Retinal pigment epithelial cell (primary cell): ENCODE results near the gene TSPAN4.
A peak's percentile ranks its signal among the peaks of the same experiment; 100 is the strongest.

ENCODE experiments used
- DNase-seq: peaks from one replicate; pipeline ENCODE4 v3.0.0-alpha.2; 2010; ENCODE audit warnings: low read depth
- H3K4me3 ChIP-seq: 2 replicates; pipeline ENCODE4 v1.5.1; 2011; ENCODE audit warnings: mild to moderate bottlenecking, low read length, control low read depth, moderate library complexity
- TF ChIP-seq, protein P1 (sequence below): conservative IDR thresholded peaks from 2 replicates; pipeline ENCODE4 v1.5.1; 2011; ENCODE audit warnings: low read depth, low read length, control low read depth, inconsistent platforms

Gene TSPAN4

DNA sequence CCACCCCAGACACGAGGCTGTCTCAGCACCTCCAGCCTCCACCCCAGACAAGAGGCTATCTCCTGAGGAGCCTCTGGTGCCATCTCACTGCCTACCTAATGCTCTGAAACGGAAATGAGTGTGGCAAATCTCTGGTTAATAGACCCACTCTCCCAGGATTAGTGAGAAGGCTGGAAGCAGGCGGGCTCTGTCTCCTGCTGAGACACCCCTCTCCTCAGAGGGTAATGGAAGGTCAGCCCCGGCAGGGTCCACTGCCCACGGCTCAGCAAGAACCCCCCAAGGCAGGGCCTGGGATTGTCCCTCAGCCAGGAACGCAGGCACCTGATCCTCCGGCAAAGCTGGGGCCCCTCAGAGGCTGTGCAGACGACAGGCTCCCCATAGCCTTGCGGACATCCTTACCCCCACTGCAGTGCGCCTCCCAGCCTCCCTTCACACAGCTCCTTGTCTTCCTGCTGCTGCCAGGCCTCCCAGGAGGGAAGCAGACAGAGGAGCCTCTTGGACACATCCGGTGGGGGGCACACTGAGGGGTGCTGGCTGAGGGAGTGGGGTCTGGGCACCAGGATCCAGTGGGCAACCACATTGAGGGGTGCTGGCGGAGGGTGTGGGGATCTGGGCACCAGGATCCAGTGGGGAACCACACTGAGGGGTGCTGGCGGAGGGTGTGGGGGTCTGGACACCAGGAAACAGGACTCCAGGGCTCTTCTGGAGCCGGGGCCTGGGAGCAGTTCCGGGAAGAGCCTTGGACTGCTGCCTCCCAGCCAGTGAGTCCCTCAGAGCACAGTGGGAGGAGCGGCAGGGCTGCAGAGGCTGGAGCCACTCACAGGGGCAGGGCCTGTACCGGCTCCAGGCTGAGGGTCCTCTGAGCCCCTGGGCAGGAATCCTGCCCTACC, 54.8 kb downstream of the TSPAN4 start:
- H3K4me3 ChIP-seq: no peak overlapping the region
- TF ChIP-seq, protein P1, sequence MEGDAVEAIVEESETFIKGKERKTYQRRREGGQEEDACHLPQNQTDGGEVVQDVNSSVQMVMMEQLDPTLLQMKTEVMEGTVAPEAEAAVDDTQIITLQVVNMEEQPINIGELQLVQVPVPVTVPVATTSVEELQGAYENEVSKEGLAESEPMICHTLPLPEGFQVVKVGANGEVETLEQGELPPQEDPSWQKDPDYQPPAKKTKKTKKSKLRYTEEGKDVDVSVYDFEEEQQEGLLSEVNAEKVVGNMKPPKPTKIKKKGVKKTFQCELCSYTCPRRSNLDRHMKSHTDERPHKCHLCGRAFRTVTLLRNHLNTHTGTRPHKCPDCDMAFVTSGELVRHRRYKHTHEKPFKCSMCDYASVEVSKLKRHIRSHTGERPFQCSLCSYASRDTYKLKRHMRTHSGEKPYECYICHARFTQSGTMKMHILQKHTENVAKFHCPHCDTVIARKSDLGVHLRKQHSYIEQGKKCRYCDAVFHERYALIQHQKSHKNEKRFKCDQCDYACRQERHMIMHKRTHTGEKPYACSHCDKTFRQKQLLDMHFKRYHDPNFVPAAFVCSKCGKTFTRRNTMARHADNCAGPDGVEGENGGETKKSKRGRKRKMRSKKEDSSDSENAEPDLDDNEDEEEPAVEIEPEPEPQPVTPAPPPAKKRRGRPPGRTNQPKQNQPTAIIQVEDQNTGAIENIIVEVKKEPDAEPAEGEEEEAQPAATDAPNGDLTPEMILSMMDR: no peak
- DNase-seq: no peak

DNA sequence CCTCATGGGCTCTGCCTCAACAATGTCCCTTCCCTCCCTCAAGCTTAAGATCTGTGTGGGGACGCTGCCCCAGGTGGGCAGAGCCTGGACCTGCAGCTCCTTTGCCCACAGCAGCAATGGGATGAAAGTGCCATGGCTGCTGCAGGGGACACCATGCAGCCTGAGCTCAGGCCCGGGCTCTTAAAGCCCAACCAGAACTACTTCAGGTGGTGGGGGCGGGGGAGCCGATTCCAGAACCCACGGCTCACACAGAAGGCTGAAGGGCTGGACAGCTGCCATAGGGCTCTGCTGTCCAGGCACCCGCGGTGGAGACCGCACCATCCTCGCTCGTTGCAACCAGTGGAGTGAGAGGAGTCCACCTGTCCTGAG, 55.5 kb downstream of the TSPAN4 start:
- no peak for DNase-seq
- no peak overlapping the region for H3K4me3 ChIP-seq
- TF ChIP-seq, protein P1: peak; percentile 66

DNA sequence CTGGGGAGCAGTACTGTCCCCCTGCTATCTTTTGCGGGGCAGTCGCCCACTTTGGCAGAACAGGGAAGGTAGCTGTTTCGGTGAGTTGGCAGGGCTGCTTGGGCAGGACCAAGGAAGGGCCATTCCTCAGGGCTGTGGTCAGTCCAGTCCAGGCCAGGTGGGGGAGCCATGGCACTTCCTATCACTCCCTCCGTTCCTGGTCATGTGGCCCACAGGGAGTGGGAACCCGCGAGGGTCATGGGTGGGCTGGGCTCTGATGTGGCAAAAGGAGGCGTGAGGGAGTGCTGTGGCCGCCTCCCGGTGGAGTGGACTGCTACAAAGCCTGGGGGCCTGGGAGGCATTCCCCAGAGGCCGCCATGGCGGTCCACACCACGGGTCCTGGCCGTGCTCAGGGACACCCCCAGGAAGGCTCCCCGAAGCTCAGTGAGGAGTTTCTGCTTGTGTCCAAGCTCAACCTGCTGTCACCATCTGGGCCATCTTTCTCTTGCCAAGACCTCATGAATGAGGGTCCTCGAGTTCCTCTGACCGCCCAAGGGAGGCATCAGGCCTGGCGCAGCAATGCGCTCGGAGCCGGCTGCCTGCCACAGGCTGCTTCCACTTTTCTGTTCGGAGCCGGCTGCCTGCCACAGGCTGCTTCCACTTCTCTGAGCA, 56.0 kb downstream of the TSPAN4 start:
- DNase-seq: no peak
- no peak overlapping the region for H3K4me3 ChIP-seq
- TF ChIP-seq, protein P1: peak; percentile 54

DNA sequence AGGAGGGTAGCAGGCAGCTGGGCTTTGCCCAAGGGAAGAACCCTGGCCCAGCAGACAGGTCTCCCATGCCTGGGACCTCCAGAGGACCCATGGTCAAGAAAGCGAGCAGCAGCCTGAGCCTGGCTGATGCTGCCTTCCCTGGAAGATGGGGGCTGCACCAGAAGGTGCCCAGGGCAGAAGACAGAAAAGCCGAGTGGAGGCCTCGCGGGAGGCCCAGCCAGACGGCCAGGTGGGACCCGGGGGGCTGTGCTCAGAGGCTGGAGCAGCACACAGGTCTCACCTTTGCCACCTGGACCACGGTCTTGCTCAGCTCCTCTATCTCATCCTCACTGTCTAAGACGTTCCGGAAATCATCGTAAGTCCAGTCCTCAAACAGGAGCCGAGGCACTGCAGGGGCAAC, 57.1 kb downstream of the TSPAN4 start:
- no peak for DNase-seq
- TF ChIP-seq, protein P1: no peak
- no peak overlapping the region for H3K4me3 ChIP-seq

DNA sequence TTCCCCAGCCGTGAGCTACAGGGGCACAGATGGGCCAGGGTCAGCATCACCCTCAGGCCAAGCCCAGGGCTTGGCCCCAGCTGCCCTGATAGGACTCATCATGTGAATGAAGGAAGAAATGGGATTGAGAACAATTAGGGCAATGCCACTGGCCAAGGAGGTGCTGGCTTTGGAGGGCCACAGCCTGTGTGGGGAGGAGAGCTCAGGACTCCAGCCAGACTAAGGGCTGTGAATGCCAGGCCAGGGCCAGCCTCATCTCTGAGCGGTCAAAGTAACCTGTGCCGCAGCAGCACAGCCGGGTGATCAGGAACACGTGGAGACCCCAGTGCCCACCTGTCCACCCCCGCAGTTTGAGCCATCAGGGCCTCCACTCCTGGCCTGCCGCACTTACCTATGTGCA, 57.9 kb downstream of the TSPAN4 start:
- DNase-seq: no peak
- TF ChIP-seq, protein P1: no peak
- H3K4me3 ChIP-seq: no peak overlapping the region

DNA sequence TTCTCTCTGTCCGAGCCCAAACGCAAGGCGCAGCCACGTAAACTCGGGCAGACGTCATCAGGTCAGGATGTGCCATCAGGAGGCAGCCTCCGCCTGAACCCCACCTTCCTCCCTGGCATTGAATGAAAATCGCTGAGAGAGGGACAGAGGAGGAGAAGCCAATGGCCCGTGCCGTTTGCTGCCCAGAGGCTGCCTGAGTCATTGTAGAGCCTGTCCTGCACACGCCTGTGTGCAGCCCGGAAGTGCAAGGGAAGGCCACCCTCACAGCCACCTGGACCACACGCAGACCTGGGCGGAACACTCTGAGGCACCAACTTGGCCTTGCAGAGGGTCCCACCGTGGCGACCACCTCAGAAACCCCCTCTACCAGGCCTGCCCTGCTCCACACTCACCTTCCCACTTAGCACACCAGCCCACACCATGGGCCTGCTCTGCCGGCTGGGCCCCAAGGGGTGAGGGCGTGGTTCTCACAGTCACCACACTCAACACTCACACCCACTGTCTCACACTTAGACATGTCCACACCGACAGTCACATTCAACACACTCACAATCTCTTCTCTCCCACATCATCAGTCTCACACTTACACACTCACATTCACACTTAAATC, 58.9 kb downstream of the TSPAN4 start:
- no peak overlapping the region for H3K4me3 ChIP-seq
- TF ChIP-seq, protein P1: no peak
- DNase-seq: no peak
